WERI-Rb-1 (cell line): Measurements from ENCODE around the gene PTPN11.

Source experiments
- DNase-seq: peaks from one replicate; pipeline ENCODE4 v3.0.0-alpha.2; 2020
- H3K27ac ChIP-seq: fragments of 250-450 bp; sonication (Bioruptor Pico); 2 replicates; pipeline ENCODE4 v1.5.1; 2020; ENCODE audit warnings: mild to moderate bottlenecking, moderate library complexity
- H3K27me3 ChIP-seq: fragments of 250-450 bp; sonication (Bioruptor Pico); 2 replicates; pipeline ENCODE4 v1.5.1; 2021; ENCODE audit warnings: mild to moderate bottlenecking, low read depth, moderate library complexity; ENCODE audit not compliant: insufficient read depth, severe bottlenecking
- H3K36me3 ChIP-seq: fragments of 250-450 bp; sonication (Bioruptor Pico); 2 replicates; pipeline ENCODE4 v1.5.1; 2020; ENCODE audit warnings: mild to moderate bottlenecking, moderate library complexity
- H3K4me3 ChIP-seq: 2 replicates; pipeline ENCODE4 v1.5.1; 2011; ENCODE audit warnings: low read depth, mild to moderate bottlenecking, control low read depth, low read length
- H3K9me3 ChIP-seq: fragments of 250-450 bp; sonication (Bioruptor Pico); 2 replicates; pipeline ENCODE4 v1.5.1; 2021; ENCODE audit warnings: mild to moderate bottlenecking, moderate library complexity; ENCODE audit not compliant: severe bottlenecking
- CTCF ChIP-seq: IDR thresholded peaks from 2 replicates; pipeline ENCODE4 v1.5.1; 2011; ENCODE audit warnings: low read depth, mild to moderate bottlenecking, control low read depth, inconsistent platforms, low read length

The PTPN11 gene

GRCh38 chr12:112482733-112483132 is 64.0 kb downstream of the PTPN11 start:
- H3K9me3 ChIP-seq = no peaks in the 10 kb centered on the region
- H3K27ac ChIP-seq = no peak overlapping the region
- H3K36me3 ChIP-seq = peaks cover 66% of the 10 kb centered on the region
- TF ChIP-seq CTCF = no peak
- H3K27me3 ChIP-seq = no peaks in the 10 kb centered on the region
- no peak for DNase-seq
- H3K4me3 ChIP-seq = no peak overlapping the region

GRCh38 chr12:112486361-112486760 is 67.6 kb downstream of the PTPN11 start:
- Histone ChIP-seq H3K36me3 (peaks cover 52% of the 10 kb centered on the region), H3K9me3 (no peaks in the 10 kb centered on the region), H3K27ac (no peak overlapping the region), H3K4me3 (no peak overlapping the region), H3K27me3 (no peaks in the 10 kb centered on the region)
- no peak for TF ChIP-seq CTCF
- no peak for DNase-seq

GRCh38 chr12:112488257-112488876 is 69.6 kb downstream of the PTPN11 start:
- Histone ChIP-seq H3K4me3 (no peak overlapping the region), H3K27ac (no peak overlapping the region), H3K36me3 (peaks cover 48% of the 10 kb centered on the region), H3K9me3 (no peaks in the 10 kb centered on the region), H3K27me3 (no peaks in the 10 kb centered on the region)
- no peak for TF ChIP-seq CTCF
- DNase-seq = no peak

- TF ChIP-seq CTCF = no peak
- no peak overlapping the region for H3K4me3 ChIP-seq
- peaks cover 49% of the 10 kb centered on the region for H3K36me3 ChIP-seq
- H3K9me3 ChIP-seq = no peaks in the 10 kb centered on the region
- H3K27me3 ChIP-seq = no peaks in the 10 kb centered on the region
- no peak overlapping the region for H3K27ac ChIP-seq
- DNase-seq = no peak
Observed at GRCh38 chr12:112489456-112489855, 70.7 kb downstream of the PTPN11 start.

GRCh38 chr12:112496496-112496895 is 77.7 kb downstream of the PTPN11 start:
- DNase-seq = no peak
- no peak for TF ChIP-seq CTCF
- peaks cover 24% of the 10 kb centered on the region for H3K36me3 ChIP-seq
- no peak overlapping the region for H3K4me3 ChIP-seq
- H3K9me3 ChIP-seq = no peaks in the 10 kb centered on the region
- H3K27ac ChIP-seq = no peak overlapping the region
- no peaks in the 10 kb centered on the region for H3K27me3 ChIP-seq

- Histone ChIP-seq H3K9me3 (no peaks in the 10 kb centered on the region), H3K27ac (no peak overlapping the region), H3K36me3 (peaks cover 23% of the 10 kb centered on the region), H3K27me3 (no peaks in the 10 kb centered on the region), H3K4me3 (no peak overlapping the region)
- no peak for DNase-seq
- TF ChIP-seq CTCF = no peak
Observed at GRCh38 chr12:112498580-112498979, 79.8 kb downstream of the PTPN11 start.
